Measurements from ENCODE around the gene NFATC2.

Gene NFATC2

DNA sequence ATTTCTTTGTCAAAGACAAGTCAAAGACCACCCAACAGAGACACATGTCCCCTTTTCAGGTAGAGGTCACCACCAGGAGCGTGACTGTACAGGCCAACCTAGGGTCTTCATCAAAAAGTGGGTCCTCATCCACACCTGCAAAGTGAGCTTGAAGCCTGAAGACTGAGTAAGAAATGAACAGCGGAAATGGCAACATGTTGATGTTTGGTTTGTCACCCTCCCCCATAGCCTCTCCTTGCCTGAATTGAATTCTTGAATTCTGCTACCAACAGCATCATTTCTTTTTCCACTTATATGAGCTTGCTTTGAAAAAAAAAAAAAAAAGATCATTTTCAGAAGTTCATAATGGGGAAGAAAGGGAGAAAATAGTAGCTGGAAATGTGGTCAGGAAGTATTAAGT, 104.4 kb downstream of the NFATC2 start:
- H3K9me3 ChIP-seq (ENCODE audit: control insufficient read depth, insufficient read depth, low read depth, low read length), result no peaks in the 10 kb centered on the region
- peaks cover 14% of the 10 kb centered on the region; the same call in 1 of the 2 replicates for H3K4me1 ChIP-seq (ENCODE audit: control insufficient read depth, insufficient read depth, low read length)
- H3K27me3 ChIP-seq (ENCODE audit: control insufficient read depth, insufficient read depth, low read length), result no peaks in the 10 kb centered on the region
- no peaks in the 10 kb centered on the region for H3K36me3 ChIP-seq (ENCODE audit: control insufficient read depth, insufficient read depth, low read length)
- H3K9ac ChIP-seq (ENCODE audit: low read length), result no peak overlapping the region
- no peak overlapping the region for H3K4me3 ChIP-seq (ENCODE audit: low read depth, low read length)
- no peak overlapping the region for H3K27ac ChIP-seq (ENCODE audit: low read depth, low read length)

DNA sequence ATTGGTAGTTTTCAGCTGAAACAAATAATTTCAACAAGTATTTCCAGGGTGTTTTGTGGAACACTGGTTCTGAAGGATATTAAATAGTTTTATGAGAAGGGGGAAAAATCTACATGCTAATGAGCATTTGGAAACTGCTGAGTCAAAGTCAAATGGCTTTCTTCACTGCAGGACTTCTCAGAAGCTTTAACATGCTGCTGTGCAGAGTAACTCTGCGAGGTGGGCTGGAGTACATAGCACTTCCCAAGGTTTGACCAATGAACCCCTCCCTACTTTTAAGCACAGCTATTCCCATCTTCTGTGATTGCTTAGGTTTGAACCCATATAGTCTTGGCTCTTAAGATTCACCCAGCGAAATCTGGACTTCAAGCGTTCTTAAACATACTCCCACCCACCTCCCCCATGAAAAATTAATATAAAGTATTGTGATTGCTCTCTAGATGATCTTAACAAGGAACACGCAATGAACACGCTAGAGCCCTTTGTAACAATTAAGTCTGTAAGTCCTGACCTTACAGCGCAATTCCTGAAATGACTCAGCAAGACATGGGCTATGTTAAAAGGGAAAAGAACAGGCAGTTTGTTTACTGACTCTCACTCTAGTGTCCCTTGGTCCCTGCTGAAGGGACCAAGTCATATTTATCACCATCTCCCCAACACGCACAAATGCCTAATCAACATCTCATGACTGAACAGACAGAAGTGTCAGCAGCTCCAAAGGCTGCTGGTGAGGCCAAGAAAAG, 105.2 kb downstream of the NFATC2 start:
- Histone ChIP-seq H3K27me3 (ENCODE audit: control insufficient read depth, insufficient read depth, low read length) (no peaks in the 10 kb centered on the region), H3K4me1 (ENCODE audit: control insufficient read depth, insufficient read depth, low read length) (peaks cover 14% of the 10 kb centered on the region; the same call in 1 of the 2 replicates), H3K9ac (ENCODE audit: low read length) (no peak overlapping the region), H3K4me3 (ENCODE audit: low read depth, low read length) (no peak overlapping the region), H3K9me3 (ENCODE audit: control insufficient read depth, insufficient read depth, low read depth, low read length) (no peaks in the 10 kb centered on the region), H3K36me3 (ENCODE audit: control insufficient read depth, insufficient read depth, low read length) (no peaks in the 10 kb centered on the region), H3K27ac (ENCODE audit: low read depth, low read length) (no peak overlapping the region)

DNA sequence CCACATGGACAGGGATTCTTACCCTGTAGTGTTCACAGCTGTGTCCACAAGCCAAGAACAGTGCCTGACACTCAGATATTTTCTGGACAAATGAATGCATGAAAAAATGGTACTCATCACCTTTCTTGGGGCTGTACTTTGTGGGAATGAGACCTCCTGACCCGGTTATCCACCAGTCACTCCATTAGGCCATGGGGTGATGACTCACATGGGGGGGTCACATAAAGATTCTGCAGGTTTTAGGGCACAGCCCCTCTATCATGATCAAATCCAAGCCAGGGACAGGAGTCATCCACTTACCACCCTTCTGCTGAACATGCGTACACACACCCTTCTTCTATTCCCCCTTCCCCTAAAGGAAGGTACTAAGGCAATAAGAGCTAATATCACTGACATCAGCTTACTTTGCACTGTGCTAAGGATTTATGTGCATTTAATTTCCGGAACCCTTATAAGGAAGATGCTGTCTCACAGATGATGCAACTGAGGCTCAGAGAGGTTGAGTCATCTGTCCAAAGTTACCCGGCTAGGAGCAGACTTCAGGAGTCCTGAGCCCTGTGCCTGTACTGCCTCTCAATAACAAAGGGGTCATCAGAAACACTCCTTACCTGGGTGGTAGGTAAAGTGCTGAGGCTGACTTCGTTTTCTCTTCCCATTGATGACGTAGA, 107.8 kb downstream of the NFATC2 start:
- Histone ChIP-seq H3K36me3 (ENCODE audit: control insufficient read depth, insufficient read depth, low read length) (no peaks in the 10 kb centered on the region), H3K27ac (ENCODE audit: low read depth, low read length) (no peak overlapping the region), H3K9ac (ENCODE audit: low read length) (no peak overlapping the region), H3K27me3 (ENCODE audit: control insufficient read depth, insufficient read depth, low read length) (no peaks in the 10 kb centered on the region), H3K4me1 (ENCODE audit: control insufficient read depth, insufficient read depth, low read length) (peaks cover 14% of the 10 kb centered on the region; the same call in 1 of the 2 replicates), H3K4me3 (ENCODE audit: low read depth, low read length) (no peak overlapping the region), H3K9me3 (ENCODE audit: control insufficient read depth, insufficient read depth, low read depth, low read length) (no peaks in the 10 kb centered on the region)

DNA sequence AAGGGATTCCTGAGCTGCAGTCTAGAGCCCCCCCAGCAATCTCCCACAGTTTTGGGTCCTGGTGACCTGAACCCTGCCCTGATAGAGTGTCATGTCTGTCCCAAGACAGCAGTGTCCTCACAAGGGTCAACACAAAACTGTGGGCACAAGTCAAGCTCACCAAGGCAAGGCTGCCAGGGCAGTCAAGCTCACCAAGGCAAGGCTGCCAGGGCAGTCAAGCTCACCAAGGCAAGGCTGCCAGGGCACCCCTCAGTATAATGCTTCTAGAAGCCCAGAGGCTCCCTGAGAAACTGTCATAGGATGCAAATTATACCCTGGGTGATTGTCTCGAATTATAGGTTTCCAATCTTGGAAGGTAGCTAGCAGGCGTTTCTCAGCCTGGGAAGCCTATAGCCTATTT, 108.5 kb downstream of the NFATC2 start:
- no peaks in the 10 kb centered on the region for H3K36me3 ChIP-seq (ENCODE audit: control insufficient read depth, insufficient read depth, low read length)
- no peak overlapping the region for H3K27ac ChIP-seq (ENCODE audit: low read depth, low read length)
- no peaks in the 10 kb centered on the region for H3K9me3 ChIP-seq (ENCODE audit: control insufficient read depth, insufficient read depth, low read depth, low read length)
- no peak overlapping the region for H3K4me3 ChIP-seq (ENCODE audit: low read depth, low read length)
- H3K27me3 ChIP-seq (ENCODE audit: control insufficient read depth, insufficient read depth, low read length), result no peaks in the 10 kb centered on the region
- H3K4me1 ChIP-seq (ENCODE audit: control insufficient read depth, insufficient read depth, low read length), result peaks cover 16% of the 10 kb centered on the region; the same call in 1 of the 2 replicates
- H3K9ac ChIP-seq (ENCODE audit: low read length), result no peak overlapping the region

DNA sequence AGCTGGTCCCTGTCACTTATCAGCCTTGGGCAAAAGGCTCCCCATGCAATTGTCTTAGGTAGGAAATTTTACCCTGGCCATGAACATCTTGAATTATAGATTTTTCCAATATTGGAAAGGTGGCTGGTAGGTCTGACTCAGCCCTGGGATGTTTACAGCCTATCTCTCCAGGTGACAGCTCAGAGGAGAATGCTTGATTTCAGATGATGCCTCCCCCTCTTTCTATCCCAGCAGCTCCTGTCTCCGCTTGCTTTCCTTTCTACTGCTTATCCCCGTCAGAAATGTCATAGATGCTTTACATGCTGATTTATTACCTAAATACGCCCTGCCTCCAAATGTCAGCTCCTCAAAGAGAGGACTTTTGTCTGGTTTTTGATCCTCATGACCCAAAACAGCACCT, 109.6 kb downstream of the NFATC2 start:
- no peak overlapping the region for H3K9ac ChIP-seq (ENCODE audit: low read length)
- H3K27me3 ChIP-seq (ENCODE audit: control insufficient read depth, insufficient read depth, low read length), result no peaks in the 10 kb centered on the region
- no peaks in the 10 kb centered on the region for H3K9me3 ChIP-seq (ENCODE audit: control insufficient read depth, insufficient read depth, low read depth, low read length)
- no peak overlapping the region for H3K4me3 ChIP-seq (ENCODE audit: low read depth, low read length)
- H3K4me1 ChIP-seq (ENCODE audit: control insufficient read depth, insufficient read depth, low read length), result peaks cover 25% of the 10 kb centered on the region
- H3K27ac ChIP-seq (ENCODE audit: low read depth, low read length), result no peak overlapping the region
- H3K36me3 ChIP-seq (ENCODE audit: control insufficient read depth, insufficient read depth, low read length), result no peaks in the 10 kb centered on the region

DNA sequence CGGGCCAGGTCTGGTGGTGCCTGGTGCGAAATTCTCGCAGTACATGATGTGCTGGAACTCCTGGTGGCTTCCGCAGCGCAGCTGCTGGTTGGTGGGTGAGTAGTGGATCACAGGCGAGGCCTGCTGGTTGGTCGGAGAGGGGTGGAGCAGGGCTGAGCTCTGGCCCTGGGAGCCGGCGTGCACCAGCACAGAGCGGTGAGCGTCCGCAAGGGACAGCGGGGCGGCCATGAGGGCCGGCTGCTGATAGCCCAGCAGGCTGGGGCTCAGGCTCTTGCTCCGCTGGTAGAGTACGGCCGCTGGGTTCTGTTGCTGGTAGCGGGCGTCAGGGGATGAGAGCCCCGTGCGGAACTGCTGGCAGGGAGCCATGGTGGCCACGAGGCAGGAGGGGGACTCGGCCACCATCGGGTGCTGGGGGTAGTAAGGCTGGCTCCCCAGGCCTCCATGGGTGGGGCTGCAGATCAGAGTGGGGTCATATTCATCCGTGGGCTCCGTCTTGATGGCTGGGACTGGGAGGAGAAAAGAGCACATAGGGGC, 110.2 kb downstream of the NFATC2 start:
- H3K27me3 ChIP-seq (ENCODE audit: control insufficient read depth, insufficient read depth, low read length), result no peaks in the 10 kb centered on the region

DNA sequence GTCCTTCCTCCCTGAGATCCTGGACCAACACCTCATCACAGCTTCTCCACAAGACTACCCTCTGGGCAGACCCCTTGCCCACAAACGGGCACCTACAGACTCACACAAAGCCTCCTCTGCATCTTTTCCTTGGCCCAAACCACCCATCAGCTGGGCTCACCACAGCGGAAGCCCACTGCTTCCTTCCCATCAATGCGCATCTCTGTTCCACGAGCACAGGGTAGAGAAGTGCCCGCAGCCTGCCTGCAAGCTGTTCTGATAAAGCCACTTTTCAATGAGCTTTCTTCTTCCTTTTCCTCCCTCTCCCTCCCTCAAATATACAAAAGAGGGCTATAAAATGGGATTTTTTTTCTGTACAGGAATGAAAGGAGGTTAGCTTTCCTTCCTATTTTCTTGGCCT, 111.2 kb downstream of the NFATC2 start:
- Histone ChIP-seq H3K4me1 (ENCODE audit: control insufficient read depth, insufficient read depth, low read length) (peaks cover 17% of the 10 kb centered on the region), H3K9me3 (ENCODE audit: control insufficient read depth, insufficient read depth, low read depth, low read length) (no peaks in the 10 kb centered on the region), H3K27ac (ENCODE audit: low read depth, low read length) (no peak overlapping the region), H3K9ac (ENCODE audit: low read length) (no peak overlapping the region), H3K4me3 (ENCODE audit: low read depth, low read length) (no peak overlapping the region), H3K36me3 (ENCODE audit: control insufficient read depth, insufficient read depth, low read length) (no peaks in the 10 kb centered on the region), H3K27me3 (ENCODE audit: control insufficient read depth, insufficient read depth, low read length) (no peaks in the 10 kb centered on the region)

More for the DNA sequence above, 110.2 kb downstream of the NFATC2 start:
- Histone ChIP-seq H3K4me3 (ENCODE audit: low read depth, low read length) (no peak overlapping the region), H3K36me3 (ENCODE audit: control insufficient read depth, insufficient read depth, low read length) (no peaks in the 10 kb centered on the region), H3K27ac (ENCODE audit: low read depth, low read length) (no peak overlapping the region), H3K4me1 (ENCODE audit: control insufficient read depth, insufficient read depth, low read length) (peaks cover 24% of the 10 kb centered on the region), H3K9ac (ENCODE audit: low read length) (no peak overlapping the region), H3K9me3 (ENCODE audit: control insufficient read depth, insufficient read depth, low read depth, low read length) (no peaks in the 10 kb centered on the region)

DNA sequence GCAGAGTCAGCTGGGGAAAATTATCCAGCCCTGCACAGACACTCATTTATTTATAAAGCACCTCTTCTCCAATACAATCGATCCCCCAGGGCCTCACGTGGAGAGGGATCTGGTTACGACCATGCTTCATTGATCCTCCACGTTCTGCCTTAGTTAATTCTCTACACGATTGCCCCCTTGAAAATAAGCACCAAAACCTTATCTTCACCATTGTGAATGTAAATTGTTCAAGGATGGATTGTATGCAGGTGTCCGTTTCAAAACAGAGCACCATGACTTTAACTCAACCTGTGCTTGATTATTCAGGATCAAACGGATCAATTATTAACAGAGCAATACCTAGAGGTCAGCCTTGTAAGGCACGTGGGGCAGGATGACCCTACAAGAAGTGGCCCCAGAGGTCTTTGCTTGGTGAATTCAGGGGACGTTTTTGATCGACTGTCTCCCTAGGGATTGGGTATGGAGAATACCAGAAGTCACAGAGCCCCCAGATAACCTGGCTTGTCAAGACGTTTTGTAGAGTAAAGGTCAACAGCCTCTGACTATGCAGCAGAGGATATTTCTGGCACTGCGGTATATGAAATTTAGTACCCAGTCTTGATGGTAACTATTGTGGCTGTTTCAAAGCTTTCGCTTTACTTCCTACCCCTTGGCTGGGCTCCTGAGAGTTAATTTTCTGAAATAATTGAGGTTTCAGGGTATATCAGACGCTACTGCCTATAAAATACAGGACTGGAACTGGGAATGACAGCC, 112.1 kb downstream of the NFATC2 start:
- peaks cover 23% of the 10 kb centered on the region for H3K4me1 ChIP-seq (ENCODE audit: control insufficient read depth, insufficient read depth, low read length)
- H3K9ac ChIP-seq (ENCODE audit: low read length), result no peak overlapping the region
- no peak overlapping the region for H3K4me3 ChIP-seq (ENCODE audit: low read depth, low read length)
- H3K9me3 ChIP-seq (ENCODE audit: control insufficient read depth, insufficient read depth, low read depth, low read length), result no peaks in the 10 kb centered on the region
- H3K36me3 ChIP-seq (ENCODE audit: control insufficient read depth, insufficient read depth, low read length), result no peaks in the 10 kb centered on the region
- H3K27me3 ChIP-seq (ENCODE audit: control insufficient read depth, insufficient read depth, low read length), result no peaks in the 10 kb centered on the region
- no peak overlapping the region for H3K27ac ChIP-seq (ENCODE audit: low read depth, low read length)

DNA sequence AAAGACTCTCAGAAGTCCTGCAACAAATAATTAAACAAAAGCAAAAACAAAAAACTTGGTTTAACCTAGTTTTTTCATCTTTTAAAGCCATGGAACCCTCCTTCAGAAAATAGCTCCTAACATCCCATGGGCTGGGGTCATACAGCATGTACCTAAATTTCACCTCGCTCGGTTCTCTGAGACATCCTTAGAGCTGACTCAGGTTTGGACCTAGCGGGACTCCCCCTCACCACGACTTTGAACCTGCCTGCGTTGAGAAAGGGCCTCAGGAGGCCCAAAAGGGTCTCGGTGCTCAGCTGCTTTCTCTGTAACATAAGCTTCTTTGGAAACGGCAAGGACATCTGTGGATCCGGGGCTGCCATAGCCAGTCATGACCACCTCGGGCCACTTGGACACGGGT, 112.8 kb downstream of the NFATC2 start:
- no peaks in the 10 kb centered on the region for H3K27me3 ChIP-seq (ENCODE audit: control insufficient read depth, insufficient read depth, low read length)

DNA sequence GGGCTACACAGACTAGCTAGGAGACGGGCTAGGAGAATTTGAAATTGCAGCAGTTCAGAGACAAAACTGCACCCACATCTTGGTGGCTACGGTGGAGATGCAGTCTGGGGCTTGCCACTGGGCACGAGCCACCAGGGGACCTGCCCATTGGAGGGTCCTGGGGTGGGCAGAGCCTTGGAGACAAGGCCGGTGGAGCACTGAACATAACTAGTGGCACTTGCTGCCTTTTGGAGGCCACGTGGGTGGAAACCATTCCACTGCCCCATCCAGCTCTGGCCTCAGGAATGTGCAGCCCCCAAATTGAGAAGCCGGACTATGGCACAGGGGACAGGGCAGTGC, 113.4 kb downstream of the NFATC2 start:
- Histone ChIP-seq H3K27ac (ENCODE audit: low read depth, low read length) (no peak overlapping the region), H3K9ac (ENCODE audit: low read length) (no peak overlapping the region), H3K4me3 (ENCODE audit: low read depth, low read length) (no peak overlapping the region), H3K36me3 (ENCODE audit: control insufficient read depth, insufficient read depth, low read length) (no peaks in the 10 kb centered on the region), H3K4me1 (ENCODE audit: control insufficient read depth, insufficient read depth, low read length) (peaks cover 36% of the 10 kb centered on the region), H3K27me3 (ENCODE audit: control insufficient read depth, insufficient read depth, low read length) (no peaks in the 10 kb centered on the region), H3K9me3 (ENCODE audit: control insufficient read depth, insufficient read depth, low read depth, low read length) (no peaks in the 10 kb centered on the region)

More for the DNA sequence above, 112.8 kb downstream of the NFATC2 start:
- Histone ChIP-seq H3K4me3 (ENCODE audit: low read depth, low read length) (no peak overlapping the region), H3K27ac (ENCODE audit: low read depth, low read length) (no peak overlapping the region), H3K9ac (ENCODE audit: low read length) (no peak overlapping the region), H3K9me3 (ENCODE audit: control insufficient read depth, insufficient read depth, low read depth, low read length) (no peaks in the 10 kb centered on the region), H3K36me3 (ENCODE audit: control insufficient read depth, insufficient read depth, low read length) (no peaks in the 10 kb centered on the region), H3K4me1 (ENCODE audit: control insufficient read depth, insufficient read depth, low read length) (peaks cover 30% of the 10 kb centered on the region)
